Forelimb muscle (tissue), 1 donor: ENCODE measurements around the gene OLFM1. TPM values are rescaled to one million over a fixed set of nuclear protein-coding genes. Genes with fewer than 3 reads are reported as not detected.
"Not testable (repeated sequence)": the region's sequence is repeated elsewhere in the genome, so short reads cannot be mapped to it uniquely, and the experiment has no call there.

Experiments
- DNase-seq: peaks from one replicate; pipeline ENCODE4 v3.0.0-alpha.2; 2013; ENCODE audit warnings: low read depth
- polyA plus RNA-seq: library from polyadenylated mRNA; unstranded; fragments of 120-200 nt; gene quantifications from one replicate; pipeline ENCODE4 v1.2.1, GENCODE V29; 2013; ENCODE audit not compliant: insufficient read length

The OLFM1 gene
- polyA plus RNA-seq, 1 donor: 2.7 TPM

DNA sequence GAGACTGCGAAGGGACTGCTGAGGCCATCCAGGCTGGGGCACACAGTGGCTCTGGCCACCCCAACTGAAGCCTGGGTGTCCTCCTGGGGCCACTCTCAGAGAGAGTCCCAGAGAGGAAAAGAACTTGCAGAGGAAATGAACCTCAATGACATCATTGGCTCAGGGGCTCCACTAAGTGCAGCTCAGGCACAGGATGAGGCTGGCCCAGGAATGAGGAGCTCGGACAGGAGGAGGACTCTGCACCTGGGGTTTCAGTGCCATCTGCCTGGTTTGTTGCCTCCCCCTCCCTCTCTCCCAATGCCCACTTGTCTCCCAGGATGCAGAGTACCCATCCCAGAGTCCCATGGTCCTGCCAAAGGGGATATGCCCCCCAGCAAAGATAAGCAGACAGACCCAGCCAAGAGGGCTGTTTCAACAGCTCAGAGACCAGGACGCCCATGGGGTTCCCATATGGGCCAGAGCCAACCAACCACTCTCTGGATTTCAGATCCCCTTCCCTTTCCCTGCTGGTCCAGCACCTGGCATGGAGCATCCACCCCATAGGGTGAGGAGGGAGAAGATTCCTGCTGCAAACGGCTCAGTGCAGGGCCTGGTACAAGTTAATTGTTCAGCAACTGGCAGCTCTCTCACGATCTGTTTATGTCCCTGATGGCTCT lies 26.9 kb upstream of the OLFM1 start:
- DNase-seq: no peak

DNA sequence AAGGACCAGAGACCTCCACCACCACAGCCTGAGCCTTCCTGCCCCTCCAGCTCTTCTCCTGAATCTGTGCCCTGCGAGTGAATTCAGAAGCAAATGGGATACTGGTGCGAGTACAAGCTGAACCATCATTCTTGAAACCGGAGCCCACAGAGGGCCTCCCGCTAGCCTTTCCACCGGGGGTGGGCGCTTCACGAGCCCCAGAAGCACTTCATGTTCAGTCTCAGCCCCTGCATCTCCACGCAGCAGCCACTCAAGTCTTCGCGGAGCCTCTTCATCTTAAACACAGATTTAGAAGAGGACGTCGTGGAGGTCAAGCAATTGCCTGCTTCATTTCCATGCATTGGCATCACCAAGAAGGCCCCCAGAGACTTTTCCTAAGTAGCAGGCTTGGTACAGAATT lies 26.0 kb upstream of the OLFM1 start:
- DNase-seq: no peak

DNA sequence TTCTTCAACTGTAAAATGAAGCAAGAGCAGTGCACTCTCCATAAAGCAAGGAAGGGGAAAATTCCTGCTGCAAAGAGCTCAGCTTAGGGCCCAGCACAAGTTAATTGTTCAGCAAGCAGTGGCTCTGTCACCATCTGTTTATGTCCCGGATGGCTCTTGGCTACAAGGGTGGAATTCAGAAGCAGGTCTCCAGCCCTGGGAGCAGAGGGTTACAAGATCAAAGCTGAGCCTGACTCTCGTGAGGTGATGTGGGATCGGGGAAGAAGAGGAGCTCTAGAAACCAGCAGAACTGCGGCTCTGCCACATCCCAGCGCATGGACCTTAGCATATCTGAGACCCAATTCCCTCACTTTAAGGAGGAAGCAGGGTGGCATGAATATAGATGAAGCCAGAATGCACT lies 25.2 kb upstream of the OLFM1 start:
- no peak for DNase-seq

DNA sequence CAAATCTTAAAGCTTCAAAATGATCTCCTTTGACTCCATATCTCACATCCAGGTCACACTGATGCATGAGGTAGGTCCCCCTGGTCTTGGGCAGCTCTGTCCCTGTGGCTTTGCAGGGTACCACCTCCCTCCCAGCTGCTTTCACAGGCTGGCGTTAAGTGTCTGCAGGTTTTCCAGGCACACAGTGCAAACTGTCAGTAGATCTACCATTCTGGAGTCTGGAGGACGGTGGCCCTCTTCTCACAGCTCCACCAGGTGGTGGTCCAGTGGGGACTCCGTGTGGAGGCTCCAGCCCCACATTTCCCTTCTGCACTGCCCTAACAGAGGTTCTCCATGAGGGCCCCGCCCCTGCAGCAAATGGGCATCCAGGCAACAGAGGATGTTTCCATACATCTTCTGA lies 24.0 kb upstream of the OLFM1 start:
- DNase-seq: not testable (repeated sequence)

DNA sequence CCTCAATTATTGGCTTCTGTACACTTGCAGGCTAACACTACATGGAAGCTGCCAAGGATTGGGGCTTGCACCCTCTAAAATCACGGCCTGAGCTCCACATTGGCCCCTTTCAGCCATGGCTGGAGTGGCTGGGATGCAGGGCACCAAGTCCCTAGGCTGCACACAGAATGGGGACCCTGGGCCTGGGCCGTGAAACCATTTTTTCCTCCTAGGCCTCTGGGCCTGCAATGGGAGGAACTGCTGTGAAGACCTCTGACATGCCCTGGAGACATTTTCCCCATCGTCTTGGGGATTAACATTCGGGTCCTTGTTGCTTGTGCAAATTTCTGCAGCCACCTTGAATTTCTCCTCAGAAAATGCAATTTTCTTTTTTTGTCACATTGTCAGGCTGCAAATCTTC lies 23.6 kb upstream of the OLFM1 start:
- DNase-seq: not testable (repeated sequence)

DNA sequence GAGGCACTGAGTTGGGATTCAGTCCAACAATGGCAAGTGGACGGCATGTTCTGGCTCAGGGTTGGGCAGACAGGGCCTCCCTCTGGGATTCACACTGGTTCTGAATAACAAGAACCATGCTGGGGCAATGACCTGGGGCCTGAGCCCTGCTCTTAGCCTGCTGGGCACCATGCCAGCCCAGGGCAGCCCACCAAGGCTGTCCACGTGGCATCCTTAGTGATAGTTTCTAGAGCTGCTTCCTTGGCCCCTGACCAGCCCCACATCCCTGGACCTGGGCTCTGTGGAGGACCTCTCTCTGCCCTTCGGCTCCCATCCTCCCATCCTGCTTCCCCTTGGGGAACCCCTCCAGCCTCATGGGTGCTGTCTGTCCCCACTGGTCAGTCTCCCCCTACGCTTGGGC lies 22.3 kb upstream of the OLFM1 start:
- no peak for DNase-seq

DNA sequence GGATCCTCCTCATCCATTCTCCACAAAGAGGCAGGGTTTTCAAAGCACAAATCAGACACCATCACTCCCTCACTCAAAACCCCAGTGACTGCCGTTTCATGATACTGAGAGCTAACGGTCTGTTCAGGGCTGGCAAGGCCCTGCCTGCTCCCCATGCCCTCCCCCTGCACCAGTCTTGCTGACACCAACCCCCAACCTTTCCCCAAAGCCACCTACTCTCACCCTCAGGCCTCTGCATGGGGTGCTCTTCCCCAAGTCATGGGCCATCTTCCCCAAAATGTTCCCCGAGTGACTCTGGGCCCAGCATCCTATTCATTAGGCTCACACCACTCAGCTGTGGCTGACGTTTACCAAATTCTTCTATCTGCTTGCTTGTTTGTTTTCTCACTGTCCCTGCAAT lies 21.7 kb upstream of the OLFM1 start:
- DNase-seq: no peak

DNA sequence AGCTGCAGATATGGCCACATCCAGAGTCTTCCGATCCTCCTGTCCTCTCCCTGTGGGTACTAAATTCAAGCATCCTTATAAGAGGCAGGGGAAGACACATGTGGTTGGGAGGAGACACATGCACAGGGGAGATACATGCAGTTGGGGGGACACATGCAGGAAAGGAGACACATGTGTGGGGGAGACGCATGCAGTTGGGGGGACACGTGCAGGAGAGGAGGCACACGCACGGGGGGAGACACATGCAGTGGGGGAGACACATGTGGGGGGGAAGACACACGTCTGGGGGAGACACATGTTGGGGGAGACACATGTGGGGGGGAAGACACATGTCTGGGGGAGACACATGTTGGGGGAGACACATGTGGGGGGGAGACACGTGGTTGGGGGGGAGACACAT lies 21.2 kb upstream of the OLFM1 start:
- no peak for DNase-seq

DNA sequence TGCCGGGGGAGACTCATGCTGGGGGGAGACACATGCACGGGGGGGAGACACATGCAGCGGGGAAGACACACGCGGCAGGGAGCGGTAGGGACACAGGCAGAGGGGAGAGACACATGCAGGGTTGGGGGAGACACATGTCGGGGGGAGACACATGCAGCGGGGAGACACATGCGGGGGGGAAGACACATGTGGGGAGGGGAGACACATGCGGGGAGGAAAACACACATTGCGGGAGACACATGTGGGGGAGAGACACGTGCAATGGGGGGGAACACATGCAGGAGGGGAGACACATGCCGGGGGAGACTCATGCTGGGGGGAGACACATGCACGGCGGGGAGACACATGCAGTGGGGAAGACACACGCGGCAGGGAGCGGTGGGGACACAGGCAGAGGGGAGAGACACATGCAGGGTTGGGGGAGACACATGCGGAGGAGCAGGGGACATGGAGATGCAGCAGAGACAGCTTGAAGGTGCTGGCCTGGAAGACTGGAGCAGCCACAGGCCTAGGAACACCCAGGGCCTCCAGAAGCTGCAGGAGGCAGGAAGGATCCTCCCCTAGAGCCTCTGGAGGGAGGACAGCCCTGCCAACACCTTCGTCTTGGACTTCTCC lies 20.3 kb upstream of the OLFM1 start:
- no peak for DNase-seq

DNA sequence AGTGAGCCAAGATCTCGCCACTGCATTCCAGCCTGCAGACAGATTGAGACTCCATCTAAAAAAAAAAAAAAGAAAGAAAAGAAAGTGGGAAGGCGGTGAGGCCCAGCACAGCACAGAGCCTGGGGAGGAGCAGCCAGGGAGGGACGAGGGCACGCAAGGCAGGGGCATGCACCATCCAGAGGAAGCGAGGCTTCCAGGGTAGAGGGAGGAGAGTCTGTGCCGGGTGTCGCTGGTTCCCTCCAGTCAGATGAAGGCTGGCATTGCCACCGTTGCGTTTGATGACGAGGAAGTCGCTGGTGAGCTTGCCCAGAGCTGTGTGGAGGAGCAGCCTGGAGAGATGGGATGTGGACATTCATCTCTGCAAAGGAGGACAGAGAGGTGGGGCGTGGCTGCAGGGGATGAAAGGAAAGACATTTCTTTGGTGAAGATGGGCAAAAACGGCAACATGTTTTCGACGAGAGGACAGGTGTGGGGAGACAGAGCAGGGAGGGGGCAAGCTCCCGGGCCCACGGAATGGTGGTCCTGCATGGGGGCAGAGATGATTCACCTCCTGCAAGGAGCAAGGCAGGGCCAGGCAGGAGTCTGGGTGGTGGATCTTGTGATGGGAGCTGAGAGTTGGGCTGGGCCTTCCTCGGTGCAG lies 18.6 kb upstream of the OLFM1 start:
- no peak for DNase-seq

DNA sequence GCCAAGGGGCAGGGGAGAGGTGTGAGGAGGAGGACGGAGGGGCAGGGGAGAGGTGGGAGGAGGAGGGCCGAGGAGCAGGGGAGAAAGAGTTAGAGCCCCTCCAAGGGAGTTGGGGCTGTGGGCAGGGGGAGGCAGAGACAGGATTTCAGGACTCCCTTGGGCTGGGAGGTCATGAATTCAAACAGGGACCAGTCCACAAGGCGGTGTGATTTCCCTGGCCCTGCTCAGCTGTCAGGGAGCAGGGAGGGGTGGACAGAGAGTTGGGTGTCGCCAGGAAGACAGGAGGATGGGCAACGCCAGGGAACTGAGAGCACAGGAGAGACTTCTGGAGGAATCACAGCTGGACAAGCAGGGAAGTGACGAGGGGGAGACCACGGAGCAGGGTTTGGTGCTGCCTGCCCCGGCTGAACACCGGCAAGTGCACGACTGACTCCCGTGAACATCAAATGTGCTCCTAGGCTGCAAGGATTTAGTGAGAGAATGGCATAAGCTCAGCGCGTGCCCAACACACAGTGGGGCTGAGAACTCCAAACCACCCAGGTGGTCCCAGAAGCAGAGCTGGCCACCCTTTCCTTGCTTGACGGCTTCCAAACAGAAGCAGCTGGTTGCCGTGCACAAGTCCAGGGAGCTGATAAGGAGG lies 17.8 kb upstream of the OLFM1 start:
- no peak for DNase-seq

DNA sequence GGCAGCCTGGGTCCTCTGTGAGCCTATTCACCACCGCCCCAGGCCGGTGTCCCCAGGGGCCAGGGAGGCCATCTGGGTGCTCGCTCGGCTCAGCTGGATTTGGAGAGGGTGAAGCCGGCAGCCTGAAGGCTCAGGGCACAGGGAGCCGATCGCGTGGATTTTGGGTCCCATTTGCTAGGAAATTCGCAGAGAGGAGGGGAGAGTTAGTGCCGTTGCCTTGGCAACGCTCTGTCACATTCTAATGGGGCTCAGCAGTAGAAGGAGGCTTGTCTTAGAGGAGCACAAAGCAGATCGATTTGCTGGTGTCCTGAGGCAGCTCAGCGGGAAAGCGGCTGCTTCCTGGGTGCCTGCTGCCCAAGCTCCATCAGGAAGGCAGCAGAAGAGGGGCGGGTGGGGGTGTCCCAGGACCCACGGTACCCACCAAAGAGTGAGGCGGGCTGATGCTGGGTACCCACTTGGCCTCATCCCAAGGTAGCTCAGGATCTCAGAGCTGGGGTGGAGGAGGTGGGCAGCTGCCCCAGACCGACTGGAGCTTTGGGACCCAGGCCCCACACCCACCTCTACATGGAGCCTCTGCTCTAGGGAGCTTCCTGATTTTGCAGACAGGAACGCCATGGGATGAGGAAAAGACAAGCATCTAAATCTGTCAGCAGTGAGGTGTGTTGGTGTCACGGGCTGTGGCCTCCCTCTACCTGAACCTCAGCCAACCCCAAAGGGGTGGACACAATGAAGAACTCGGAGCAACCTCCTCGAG lies 17.1 kb upstream of the OLFM1 start:
- no peak for DNase-seq

DNA sequence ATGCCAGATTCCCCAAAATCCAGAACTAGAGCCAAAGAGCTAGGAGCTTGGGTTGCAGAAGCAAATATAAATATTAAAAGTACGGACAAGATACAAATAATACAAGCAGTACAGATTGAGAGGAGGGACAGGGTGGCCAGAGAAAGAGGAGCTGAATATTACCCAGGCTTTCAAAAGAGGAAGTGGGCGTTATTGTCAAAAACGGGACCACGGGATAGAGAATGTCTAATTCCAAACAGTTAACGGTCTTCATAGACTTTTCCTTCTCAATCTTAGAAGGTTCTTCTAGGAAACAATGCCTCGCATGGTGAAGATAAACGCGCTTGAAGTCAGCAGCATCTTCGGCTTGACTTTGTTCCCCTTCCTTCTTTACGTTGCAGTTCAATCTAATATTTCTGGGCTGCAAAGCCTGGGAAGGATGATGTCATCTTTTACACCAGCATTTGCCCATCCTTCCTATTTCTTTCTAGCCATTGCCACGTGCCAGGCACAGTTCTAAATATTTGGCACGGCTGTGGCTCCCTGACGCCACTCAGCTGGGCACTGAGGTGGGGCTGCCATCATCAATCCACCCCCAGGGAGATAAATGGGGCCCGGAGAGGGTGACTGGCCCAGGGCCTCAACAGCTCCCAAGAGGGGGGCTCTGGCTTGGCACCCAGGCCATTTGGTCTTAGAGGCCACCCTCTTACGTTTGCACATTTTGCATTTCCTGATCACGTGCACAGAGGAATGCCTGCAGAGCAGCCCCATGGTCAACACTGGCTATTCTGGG lies 16.3 kb upstream of the OLFM1 start:
- no peak for DNase-seq

DNA sequence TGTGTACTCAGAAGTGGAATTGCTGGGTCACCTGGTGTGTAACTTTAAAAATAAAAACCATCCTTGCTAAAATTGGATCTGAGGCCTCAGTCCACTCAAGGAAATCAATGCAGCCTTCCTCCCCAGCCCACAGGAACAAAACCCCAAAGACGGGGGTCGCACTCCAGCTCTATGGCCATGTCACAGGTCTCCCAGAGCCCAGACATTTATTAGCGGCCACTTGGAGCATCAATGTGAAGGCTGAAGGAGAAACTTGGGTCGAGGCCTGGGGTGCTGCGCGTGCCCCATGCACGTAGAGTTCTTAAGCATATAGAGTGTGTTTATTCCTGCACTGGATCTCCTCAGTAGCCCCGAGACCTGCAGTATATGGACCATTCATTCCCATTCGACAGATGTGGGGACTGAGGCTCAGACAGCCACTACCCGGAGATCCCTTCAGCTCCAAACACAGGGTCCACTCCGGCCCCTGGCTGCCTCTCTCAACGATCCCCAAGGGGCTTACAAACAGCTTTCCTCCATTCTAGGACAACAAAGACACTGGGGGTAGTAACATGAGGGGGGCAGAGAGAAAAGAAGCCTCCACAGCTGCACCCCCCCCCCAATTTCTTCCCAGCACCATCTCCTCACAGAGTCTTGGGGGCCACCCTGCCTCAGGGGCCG lies 14.3 kb upstream of the OLFM1 start:
- no peak for DNase-seq

DNA sequence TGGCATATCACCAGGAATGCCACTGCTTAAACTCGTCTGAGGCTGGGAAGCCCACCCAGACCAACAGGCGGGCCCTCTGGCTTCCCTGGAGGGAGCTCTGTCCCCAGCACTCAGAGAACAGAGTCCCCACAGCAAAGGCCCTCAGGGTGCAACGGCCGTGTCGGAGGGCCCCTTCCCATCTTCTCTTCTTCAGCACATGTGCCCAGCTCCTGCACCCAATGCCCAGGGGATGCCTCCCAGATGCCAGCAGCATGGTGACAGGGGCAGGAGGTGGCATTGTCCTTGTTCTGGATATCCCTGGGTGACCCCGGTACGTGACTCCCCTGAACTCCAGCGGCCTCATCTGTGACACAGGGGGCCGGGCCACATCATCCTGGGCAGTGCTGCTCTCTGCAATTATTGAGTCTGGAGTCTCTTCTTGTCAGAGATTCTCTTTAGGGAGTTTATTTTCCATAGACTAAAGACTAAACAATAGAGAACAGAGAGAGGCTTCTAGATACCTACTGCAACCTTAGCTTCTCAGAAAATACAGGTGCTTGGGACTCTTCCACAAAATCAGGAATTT lies 13.6 kb upstream of the OLFM1 start:
- DNase-seq: no peak

DNA sequence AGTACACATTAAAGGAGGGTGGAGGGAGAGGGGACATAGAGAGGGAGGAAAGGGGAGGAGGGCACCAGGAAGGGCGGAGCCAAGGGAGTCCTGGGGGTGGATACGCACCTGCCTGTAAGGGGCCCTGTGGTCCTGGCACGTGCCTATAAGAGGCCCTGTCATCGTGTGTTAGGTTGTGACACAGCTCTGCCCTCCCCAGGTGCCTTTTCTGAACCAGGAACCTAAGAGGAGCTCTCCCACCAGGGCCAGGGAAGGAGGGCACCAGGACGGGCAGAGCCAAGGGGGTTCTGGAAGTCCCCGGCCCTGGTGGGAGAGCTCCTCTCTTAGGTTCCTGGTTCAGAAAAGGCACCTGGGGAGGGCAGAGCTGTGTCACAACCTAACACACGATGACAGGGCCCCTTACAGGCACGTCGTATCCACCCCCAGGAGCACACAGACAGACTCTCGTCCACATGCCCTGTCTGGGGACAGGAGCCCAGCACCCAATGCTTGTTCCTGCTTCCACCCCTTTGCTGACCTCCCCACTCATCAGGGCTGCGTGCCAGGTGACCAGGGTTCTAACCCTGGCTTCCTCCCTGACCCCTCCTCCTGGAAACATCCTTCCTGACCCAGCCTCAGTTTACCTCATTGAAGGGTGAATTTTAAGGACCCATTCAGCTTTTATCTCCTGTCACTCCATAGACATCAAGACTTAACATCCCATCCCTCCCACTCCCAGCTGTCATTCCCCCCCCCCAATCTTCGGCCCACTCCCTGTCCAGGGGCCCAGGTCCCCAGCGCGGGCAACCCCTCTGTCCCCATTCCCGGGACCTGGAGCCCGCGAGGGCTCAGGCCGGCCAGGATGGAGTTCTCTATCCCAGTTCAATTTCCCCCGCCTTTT lies 12.9 kb upstream of the OLFM1 start:
- no peak for DNase-seq

DNA sequence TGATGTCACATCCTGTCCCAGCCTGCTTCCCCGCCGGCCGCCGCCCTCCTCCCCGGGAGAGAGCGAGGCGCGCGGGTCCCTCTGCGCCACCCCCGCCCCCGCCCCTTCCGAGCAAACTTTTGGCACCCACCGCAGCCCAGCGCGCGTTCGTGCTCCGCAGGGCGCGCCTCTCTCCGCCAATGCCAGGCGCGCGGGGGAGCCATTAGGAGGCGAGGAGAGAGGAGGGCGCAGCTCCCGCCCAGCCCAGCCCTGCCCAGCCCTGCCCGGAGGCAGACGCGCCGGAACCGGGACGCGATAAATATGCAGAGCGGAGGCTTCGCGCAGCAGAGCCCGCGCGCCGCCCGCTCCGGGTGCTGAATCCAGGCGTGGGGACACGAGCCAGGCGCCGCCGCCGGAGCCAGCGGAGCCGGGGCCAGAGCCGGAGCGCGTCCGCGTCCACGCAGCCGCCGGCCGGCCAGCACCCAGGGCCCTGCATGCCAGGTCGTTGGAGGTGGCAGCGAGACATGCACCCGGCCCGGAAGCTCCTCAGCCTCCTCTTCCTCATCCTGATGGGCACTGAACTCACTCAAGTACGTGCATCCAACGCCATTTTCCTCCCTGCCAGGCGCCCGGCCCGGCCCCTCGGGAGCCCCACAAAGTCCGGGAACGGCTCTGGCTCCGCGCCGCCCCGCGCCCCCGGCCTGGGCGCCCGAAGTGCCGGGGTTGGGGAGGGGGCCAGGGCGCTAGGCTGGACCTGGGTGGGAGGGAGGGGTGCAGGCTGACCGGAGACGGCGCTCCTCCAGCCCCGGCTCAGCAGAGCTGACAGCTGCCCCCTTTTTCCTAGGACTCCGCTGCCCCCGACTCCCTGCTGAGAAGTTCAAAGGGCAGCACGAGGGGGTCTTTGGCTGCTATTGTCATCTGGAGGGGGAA lies 12.0 kb upstream of the OLFM1 start:
- DNase-seq: no peak

DNA sequence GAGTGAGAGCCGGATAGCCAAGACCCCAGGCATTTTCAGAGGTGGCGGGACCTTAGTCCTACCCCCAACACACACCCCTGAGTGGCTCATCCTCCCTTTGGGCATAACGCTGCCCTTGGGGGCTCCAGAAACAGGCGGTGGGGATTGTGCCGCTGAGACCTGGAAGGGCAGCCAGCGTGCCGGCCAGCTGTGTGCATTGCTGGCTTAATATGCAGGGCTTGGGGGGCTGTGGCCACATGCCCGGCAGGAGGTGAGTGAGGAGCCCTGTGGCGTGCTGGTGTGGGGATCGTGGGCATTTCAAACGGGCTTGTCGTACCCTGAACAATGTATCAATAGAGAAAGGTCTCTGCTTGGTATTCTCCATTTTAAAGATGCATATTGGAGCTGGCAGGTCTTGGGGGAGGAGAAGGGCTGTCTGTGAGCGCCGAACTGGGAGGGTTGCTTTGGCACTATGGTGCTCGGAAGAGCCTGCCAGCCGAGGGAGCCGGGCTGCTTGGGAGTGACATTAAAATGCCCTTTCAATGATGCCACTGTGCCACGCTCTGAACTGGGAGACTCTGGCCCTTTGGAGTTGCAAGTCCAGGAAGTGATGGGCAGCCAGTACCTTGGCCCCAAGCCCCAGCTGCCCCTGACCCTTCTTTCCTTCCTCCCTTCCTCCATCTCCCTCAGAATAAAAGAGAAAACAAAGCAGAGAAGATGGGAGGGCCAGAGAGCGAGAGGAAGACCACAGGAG lies 11.2 kb upstream of the OLFM1 start:
- DNase-seq: no peak
